Mucosa of descending colon (tissue), 3 donors: ENCODE measurements around the gene AGPS. TPM values are rescaled to one million over a fixed set of nuclear protein-coding genes. Genes with fewer than 3 reads are reported as not detected.

Source experiments
- ATAC-seq: fragments of 200-7000 bp; cut with Tn5 transposase; one replicate; pipeline ENCODE4 v1.9.1; 2020; ENCODE audit warnings: mild to moderate bottlenecking, moderate library complexity
- DNase-seq, 3 donors: peaks; one replicate each; pipeline ENCODE4 v3.0.0-alpha.2; 2020
- H3K36me3 ChIP-seq: fragments of 200-600 bp; one replicate; pipeline ENCODE4 v1.8.0; 2021; ENCODE audit warnings: low read depth, mild to moderate bottlenecking
- H3K4me1 ChIP-seq: fragments of 200-600 bp; one replicate; pipeline ENCODE4 v1.8.0; 2021; ENCODE audit warnings: low read depth, mild to moderate bottlenecking
- H3K4me3 ChIP-seq: fragments of 200-600 bp; one replicate; pipeline ENCODE4 v1.8.0; 2021; ENCODE audit warnings: mild to moderate bottlenecking
- H3K9me3 ChIP-seq: fragments of 200-600 bp; one replicate; pipeline ENCODE4 v1.8.0; 2021; ENCODE audit warnings: mild to moderate bottlenecking
- intact Hi-C, 2 donors: fragments of 100-400 bp; cut with DNase I in 1 of 2; cut with micrococcal nuclease in 1 of 2; formaldehyde crosslinking; loops; one replicate each; pipeline versions ENCODE4 v1.11.0 to v1.11.1; 2022; cut with DNase I, micrococcal nuclease
- total RNA-seq, 3 donors: library from RNA; stranded (reverse); fragmentation: NEBNext Ultra II Directional in 2 of 3; extraction: Animal tissue kit (Norgen Biotek cat#: 25700) in 2 of 3; gene quantifications; one replicate each; pipeline versions ENCODE4 v1.2.1 to v1.2.4, GENCODE V29; 2021 to 2023
- TF ChIP-seq, protein P1 (sequence below): fragments of 200-600 bp; IDR thresholded peaks from one replicate; pipeline ENCODE4 v1.8.0; 2022; ENCODE audit warnings: antibody characterized with exemption, mild to moderate bottlenecking
- donor health status: DM: no; HTN: no; CAD: no; lungs with moderate emphysema.
- donor health status: DM: no; HTN: no; CAD: no.
- donor health status: DM: no; HTN: yes; CAD: no.

Gene AGPS
- total RNA-seq, 3 donors from 2014 or later, result 43.0 to 58.4 (median 48.7) TPM

DNA sequence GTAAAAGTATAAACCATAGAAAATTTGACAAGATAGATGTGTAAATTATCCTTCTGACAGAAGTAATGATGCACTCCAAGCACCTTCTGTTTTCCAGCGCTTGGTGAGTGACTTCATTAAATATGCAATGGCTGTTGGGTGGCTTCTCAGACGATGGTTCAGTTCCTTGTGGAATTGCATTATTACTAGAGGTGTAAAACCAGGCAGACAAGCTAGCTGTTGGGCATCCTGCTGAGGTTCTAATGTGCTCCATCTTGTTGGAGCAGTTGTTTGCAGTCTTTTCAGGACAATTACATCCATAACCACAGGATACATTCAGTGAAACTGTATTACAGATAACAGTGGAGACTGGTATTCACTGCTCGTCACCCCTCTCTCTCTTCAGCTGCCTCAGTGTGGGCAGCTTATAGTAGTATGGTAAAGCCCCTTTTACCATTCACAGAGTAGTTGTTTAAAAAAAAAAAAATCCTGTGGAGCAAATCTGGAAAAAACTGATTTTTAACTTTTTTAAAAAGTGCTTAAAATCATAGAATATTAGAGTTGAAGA is 143.5 kb downstream of the AGPS start:
- no peak overlapping the region for H3K4me3 ChIP-seq
- DNase-seq, result no peak
- TF ChIP-seq, protein P1, sequence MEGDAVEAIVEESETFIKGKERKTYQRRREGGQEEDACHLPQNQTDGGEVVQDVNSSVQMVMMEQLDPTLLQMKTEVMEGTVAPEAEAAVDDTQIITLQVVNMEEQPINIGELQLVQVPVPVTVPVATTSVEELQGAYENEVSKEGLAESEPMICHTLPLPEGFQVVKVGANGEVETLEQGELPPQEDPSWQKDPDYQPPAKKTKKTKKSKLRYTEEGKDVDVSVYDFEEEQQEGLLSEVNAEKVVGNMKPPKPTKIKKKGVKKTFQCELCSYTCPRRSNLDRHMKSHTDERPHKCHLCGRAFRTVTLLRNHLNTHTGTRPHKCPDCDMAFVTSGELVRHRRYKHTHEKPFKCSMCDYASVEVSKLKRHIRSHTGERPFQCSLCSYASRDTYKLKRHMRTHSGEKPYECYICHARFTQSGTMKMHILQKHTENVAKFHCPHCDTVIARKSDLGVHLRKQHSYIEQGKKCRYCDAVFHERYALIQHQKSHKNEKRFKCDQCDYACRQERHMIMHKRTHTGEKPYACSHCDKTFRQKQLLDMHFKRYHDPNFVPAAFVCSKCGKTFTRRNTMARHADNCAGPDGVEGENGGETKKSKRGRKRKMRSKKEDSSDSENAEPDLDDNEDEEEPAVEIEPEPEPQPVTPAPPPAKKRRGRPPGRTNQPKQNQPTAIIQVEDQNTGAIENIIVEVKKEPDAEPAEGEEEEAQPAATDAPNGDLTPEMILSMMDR, result no peak
- no peak for ATAC-seq
- no peaks in the 10 kb centered on the region for H3K36me3 ChIP-seq
- no peaks in the 10 kb centered on the region for H3K4me1 ChIP-seq
- H3K9me3 ChIP-seq, result no peaks in the 10 kb centered on the region
- intact Hi-C loops, result no loop called here

DNA sequence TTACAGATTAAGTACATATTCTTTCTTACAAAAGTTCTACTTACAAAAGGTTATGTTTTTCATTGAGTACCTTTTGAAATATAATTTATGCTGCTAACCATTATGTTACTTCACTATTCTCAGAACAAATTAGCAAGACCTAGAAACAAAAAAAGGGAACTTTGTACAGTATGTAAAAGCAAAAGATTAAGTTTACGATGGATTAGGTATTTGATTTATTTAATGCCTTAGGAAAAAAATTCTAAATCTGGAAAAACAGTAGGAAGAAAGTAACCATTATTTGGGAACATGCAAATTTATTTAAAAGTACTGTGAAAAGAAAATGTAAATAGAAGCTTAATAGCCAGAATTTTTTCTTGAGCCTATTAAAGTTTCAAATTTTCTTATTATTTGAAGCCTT is 144.6 kb downstream of the AGPS start:
- Histone ChIP-seq H3K9me3 (no peaks in the 10 kb centered on the region), H3K4me1 (no peaks in the 10 kb centered on the region), H3K36me3 (no peaks in the 10 kb centered on the region), H3K4me3 (no peak overlapping the region)
- no peak for ATAC-seq
- TF ChIP-seq, protein P1, result no peak
- DNase-seq, result no peak
- intact Hi-C loops, result no loop called here

DNA sequence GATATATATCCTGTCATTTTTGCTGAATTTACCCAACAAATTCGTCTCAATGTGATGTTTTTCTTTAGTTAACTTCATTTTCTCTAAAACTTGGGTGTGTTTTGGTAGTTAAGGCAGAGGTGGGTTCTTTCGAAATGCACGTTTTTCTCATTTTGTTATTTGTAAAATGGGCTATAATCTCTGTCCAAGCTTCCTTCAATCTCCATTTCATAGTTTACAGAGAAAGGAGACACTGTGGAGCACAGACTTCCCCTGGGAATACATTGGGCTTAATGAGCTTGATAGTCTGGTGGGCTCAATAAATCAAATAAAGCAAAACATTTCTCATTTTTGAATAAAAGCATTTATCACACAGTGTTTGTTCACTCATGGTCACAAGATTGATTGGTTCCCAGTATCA is 145.1 kb downstream of the AGPS start:
- Histone ChIP-seq H3K9me3 (no peaks in the 10 kb centered on the region), H3K4me1 (no peaks in the 10 kb centered on the region), H3K4me3 (no peak overlapping the region), H3K36me3 (no peaks in the 10 kb centered on the region)
- ATAC-seq (no peak), DNase-seq (no peak)
- intact Hi-C loops, result no loop called here
- TF ChIP-seq, protein P1, result no peak

DNA sequence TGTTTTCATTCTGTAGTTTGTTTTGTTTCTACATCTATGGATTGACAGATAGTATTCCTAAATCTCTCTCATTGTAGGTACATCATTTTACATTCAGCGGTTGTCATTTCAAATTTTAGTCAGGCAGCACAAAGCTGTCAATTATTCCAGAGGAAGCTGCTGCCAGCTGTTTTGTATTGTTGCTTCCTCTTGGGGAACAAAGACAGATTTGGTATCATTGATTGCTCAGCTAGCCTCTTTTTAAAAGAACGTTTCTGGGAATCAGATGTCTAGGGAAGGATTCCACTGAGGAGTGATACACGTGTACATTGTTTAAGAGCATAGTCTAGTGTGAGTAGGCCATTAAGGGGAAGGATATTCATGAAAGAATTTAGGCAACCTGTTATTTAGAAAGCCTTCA is 145.8 kb downstream of the AGPS start:
- Histone ChIP-seq H3K9me3 (no peaks in the 10 kb centered on the region), H3K4me3 (no peak overlapping the region), H3K36me3 (no peaks in the 10 kb centered on the region), H3K4me1 (no peaks in the 10 kb centered on the region)
- no peak for ATAC-seq
- TF ChIP-seq, protein P1, result no peak
- DNase-seq, result no peak
- intact Hi-C loops, result no loop called here

DNA sequence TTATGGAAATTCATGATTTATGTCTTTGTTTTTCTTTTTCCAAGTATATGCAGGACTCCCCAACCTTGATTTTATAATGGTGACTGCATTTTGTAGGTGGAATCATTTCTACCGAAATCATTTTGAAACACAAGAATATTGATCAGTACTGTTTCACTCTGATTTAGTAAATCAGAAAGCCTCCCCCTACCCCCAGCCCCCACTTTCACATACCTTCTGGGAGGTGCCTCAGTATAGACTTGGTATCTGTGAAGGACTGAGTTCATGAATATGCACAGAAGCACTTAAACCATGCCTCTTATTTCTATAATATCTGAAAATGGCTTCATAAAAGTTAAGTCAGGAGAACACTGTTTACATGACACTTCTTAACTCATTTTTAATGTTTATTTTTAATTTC is 147.7 kb downstream of the AGPS start:
- no peak for ATAC-seq
- TF ChIP-seq, protein P1, result no peak
- intact Hi-C loops, result no loop called here

More for the DNA sequence above, 147.7 kb downstream of the AGPS start:
- Histone ChIP-seq H3K4me1 (no peaks in the 10 kb centered on the region), H3K4me3 (no peak overlapping the region), H3K9me3 (no peaks in the 10 kb centered on the region), H3K36me3 (no peaks in the 10 kb centered on the region)
- DNase-seq, result no peak
